SKM-1 treated with dmso at 0.1 percent for 144 hours (cell line): ENCODE data around the gene ZNF860.

Source experiments
- DNase-seq: peaks from one replicate; lab custom pipeline; 2025; ENCODE audit not compliant: unreplicated experiment; lab: John Stamatoyannopoulos, UW

The ZNF860 gene

GRCh38 chr3:31981206-31982181 lies at the start of gene ZNF860, which contains the start of gene OSBPL10:
ZNF860 (plus strand) TSS chr3:31981750; CDS start chr3:31989080, 7,330 bp downstream.
OSBPL10 (minus strand) TSS chr3:31981262; CDS start chr3:31981179, 83 bp downstream.
- DNase-seq = no peak

GRCh38 chr3:31932990-31933389 lies 48.6 kb upstream of the ZNF860 start:
- peak; percentile 34 for DNase-seq

- DNase-seq = peak; percentile 20
Measured at GRCh38 chr3:31934018-31934417, 47.5 kb upstream of the ZNF860 start.

GRCh38 chr3:31934866-31935265 lies 46.7 kb upstream of the ZNF860 start:
- no peak for DNase-seq

- DNase-seq = no peak
Measured at GRCh38 chr3:31936420-31937060, 45.0 kb upstream of the ZNF860 start.

GRCh38 chr3:31937225-31937624 lies 44.3 kb upstream of the ZNF860 start:
- DNase-seq = no peak

- DNase-seq = no peak
Measured at GRCh38 chr3:31942446-31942845, 39.1 kb upstream of the ZNF860 start.

- DNase-seq = no peak
Measured at GRCh38 chr3:31943041-31943440, 38.5 kb upstream of the ZNF860 start.

GRCh38 chr3:31945738-31946052 lies 35.9 kb upstream of the ZNF860 start:
- DNase-seq = no peak

GRCh38 chr3:31946484-31947081 lies 35.0 kb upstream of the ZNF860 start:
- no peak for DNase-seq

- DNase-seq = no peak
Measured at GRCh38 chr3:31947162-31947561, 34.4 kb upstream of the ZNF860 start.

GRCh38 chr3:31947671-31948091 lies 33.9 kb upstream of the ZNF860 start:
- DNase-seq = no peak

GRCh38 chr3:31948280-31948679 lies 33.3 kb upstream of the ZNF860 start:
- DNase-seq = no peak

GRCh38 chr3:31952205-31952604 lies 29.3 kb upstream of the ZNF860 start:
- DNase-seq = no peak

- DNase-seq = no peak
Measured at GRCh38 chr3:31953091-31953490, 28.5 kb upstream of the ZNF860 start.

- DNase-seq = no peak
Measured at GRCh38 chr3:31953636-31954035, 27.9 kb upstream of the ZNF860 start.

- DNase-seq = no peak
Measured at GRCh38 chr3:31955581-31955980, 26.0 kb upstream of the ZNF860 start.

- DNase-seq = no peak
Measured at GRCh38 chr3:31957106-31957505, 24.4 kb upstream of the ZNF860 start.

GRCh38 chr3:31958701-31959152 lies 22.8 kb upstream of the ZNF860 start:
- DNase-seq = no peak

GRCh38 chr3:31959251-31959650 lies 22.3 kb upstream of the ZNF860 start:
- DNase-seq = no peak

GRCh38 chr3:31959951-31960792 lies 21.4 kb upstream of the ZNF860 start:
- DNase-seq = no peak
